ENCODE measurements around the gene NIPAL3.

GRCh38 chr1:24373710-24374109, 41.9 kb upstream of the NIPAL3 start:
- TF ChIP-seq CTCF (IDR thresholded peaks at IDR 0.05; ENCODE audit: low read length) (no peak), EZH2 (optimal IDR thresholded peaks at IDR 0.05; ENCODE audit: low read depth, low read length) (no peak), EZH2phosphoT487 (IDR thresholded peaks at IDR 0.05; ENCODE audit: low read length) (no peak)
